Measurements from ENCODE around the gene ISL1.

ISL1 gene

GRCh38 chr5:51382521-51383130, 622 bp upstream of the ISL1 start:
- peaks cover 100% of the 10 kb centered on the region for H3K27me3 Mint-ChIP-seq (ENCODE audit: low read depth, poor library complexity)
- H3K4me1 Mint-ChIP-seq = peaks cover 53% of the 10 kb centered on the region
- H3K4me3 Mint-ChIP-seq = peak overlapping the region; percentile 80
- DNase-seq = no peak
- H3K9me3 Mint-ChIP-seq = no peaks in the 10 kb centered on the region
- no peaks in the 10 kb centered on the region for H3K36me3 Mint-ChIP-seq (ENCODE audit: low read depth)
- TF ChIP-seq CTCF (IDR thresholded peaks at IDR 0.05) = no peak
- no peak overlapping the region for H3K27ac Mint-ChIP-seq

GRCh38 chr5:51384281-51384840, 1.1 kb downstream of the ISL1 start:
- H3K36me3 Mint-ChIP-seq (ENCODE audit: low read depth) = no peaks in the 10 kb centered on the region
- H3K9me3 Mint-ChIP-seq = no peaks in the 10 kb centered on the region
- peaks cover 43% of the 10 kb centered on the region for H3K4me1 Mint-ChIP-seq
- H3K4me3 Mint-ChIP-seq = peak overlapping the region; percentile 80
- no peak for TF ChIP-seq CTCF (IDR thresholded peaks at IDR 0.05)
- H3K27me3 Mint-ChIP-seq (ENCODE audit: low read depth, poor library complexity) = peaks cover 100% of the 10 kb centered on the region
- no peak for DNase-seq
- H3K27ac Mint-ChIP-seq = no peak overlapping the region

GRCh38 chr5:51385216-51385615, 2.0 kb downstream of the ISL1 start:
- no peak overlapping the region for H3K27ac Mint-ChIP-seq
- DNase-seq = no peak
- TF ChIP-seq CTCF (IDR thresholded peaks at IDR 0.05) = no peak
- H3K9me3 Mint-ChIP-seq = no peaks in the 10 kb centered on the region
- H3K27me3 Mint-ChIP-seq (ENCODE audit: low read depth, poor library complexity) = peaks cover 100% of the 10 kb centered on the region
- H3K4me1 Mint-ChIP-seq = peaks cover 38% of the 10 kb centered on the region
- H3K4me3 Mint-ChIP-seq = no peak overlapping the region
- no peaks in the 10 kb centered on the region for H3K36me3 Mint-ChIP-seq (ENCODE audit: low read depth)

- Mint-ChIP-seq H3K27me3 (ENCODE audit: low read depth, poor library complexity) (peaks cover 100% of the 10 kb centered on the region), H3K4me3 (no peak overlapping the region), H3K4me1 (peaks cover 31% of the 10 kb centered on the region), H3K36me3 (ENCODE audit: low read depth) (no peaks in the 10 kb centered on the region), H3K9me3 (no peaks in the 10 kb centered on the region), H3K27ac (no peak overlapping the region)
- TF ChIP-seq CTCF (IDR thresholded peaks at IDR 0.05) = no peak
- peak; percentile 33 for DNase-seq
These were observed 4.0 kb downstream of the ISL1 start for GRCh38 chr5:51386916-51387883.

GRCh38 chr5:51387884-51388275, 4.6 kb downstream of the ISL1 start:
- Mint-ChIP-seq H3K4me3 (no peak overlapping the region), H3K27ac (no peak overlapping the region), H3K36me3 (ENCODE audit: low read depth) (no peaks in the 10 kb centered on the region), H3K9me3 (no peaks in the 10 kb centered on the region), H3K27me3 (ENCODE audit: low read depth, poor library complexity) (peaks cover 100% of the 10 kb centered on the region), H3K4me1 (peaks cover 30% of the 10 kb centered on the region)
- no peak for DNase-seq
- TF ChIP-seq CTCF (IDR thresholded peaks at IDR 0.05) = no peak
